ENCODE measurements around the gene THSD4.

GRCh38 chr15:71756599-71757352, 641.5 kb downstream of the THSD4 start:
- TF ChIP-seq CTCF (conservative IDR thresholded peaks at IDR 0.05; ENCODE audit: low read depth, low read length): no peak
- TF ChIP-seq EZH2 (IDR thresholded peaks at IDR 0.05; ENCODE audit: low read length, unreplicated experiment): no peak
